ENCODE measurements around the gene ANO9.
"Not testable (repeated sequence)": the region's sequence is repeated elsewhere in the genome, so short reads cannot be mapped to it uniquely, and the experiment has no call there.

ANO9 gene

GRCh38 chr11:414318-414857 lies 27.4 kb downstream of the ANO9 start:
- no peak for DNase-seq (ENCODE audit: low spot score)

DNA sequence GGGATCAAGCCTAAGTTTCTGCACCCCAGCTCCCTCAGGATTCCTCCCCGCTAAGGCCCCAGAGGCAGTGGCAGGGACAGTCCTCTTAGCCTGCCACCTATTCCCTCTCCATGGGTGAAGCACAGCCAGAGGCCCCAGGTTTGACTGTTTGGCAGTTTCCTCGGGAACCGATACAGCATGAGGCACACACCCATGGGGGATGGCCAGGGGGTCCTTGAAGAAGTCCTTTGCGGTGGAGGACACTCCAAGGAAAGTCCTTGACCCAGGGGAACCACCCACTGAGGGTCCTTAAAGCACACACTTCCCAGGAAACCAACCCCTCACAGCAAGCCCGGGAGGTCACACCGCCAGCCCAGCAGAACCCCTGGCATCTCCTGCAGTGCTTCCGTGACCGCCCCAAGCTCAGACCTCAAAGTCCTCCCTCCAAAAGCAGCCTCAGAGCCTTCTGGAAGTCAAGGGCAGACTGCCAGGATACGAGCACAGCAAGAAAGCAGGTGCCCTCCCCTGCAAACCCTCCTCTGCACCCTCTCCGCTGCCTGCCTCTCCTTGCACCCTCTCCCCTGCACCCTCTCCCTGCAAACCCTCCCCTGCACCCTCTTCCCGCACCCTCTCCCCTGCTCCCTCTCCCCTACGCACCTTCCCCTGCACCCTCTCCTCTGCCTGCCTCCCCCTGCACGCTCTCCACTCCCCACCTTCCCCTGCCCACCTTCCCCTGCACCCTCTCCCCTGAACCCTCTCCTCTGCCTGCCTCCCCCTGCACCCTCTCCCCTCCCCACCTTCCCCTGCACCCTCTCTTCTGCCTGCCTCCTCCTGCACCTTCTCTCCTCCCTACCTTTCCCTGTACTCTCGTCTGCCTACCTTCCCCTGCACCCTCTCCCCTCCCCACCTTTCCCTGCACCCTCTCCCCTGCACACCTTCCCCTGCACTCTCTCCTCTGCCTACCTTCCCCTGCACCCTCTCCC lies 28.4 kb downstream of the ANO9 start:
- no peak for DNase-seq (ENCODE audit: low spot score)

- DNase-seq (ENCODE audit: low spot score), result no peak
These were observed 29.1 kb downstream of the ANO9 start for GRCh38 chr11:412641-413119.

GRCh38 chr11:411520-411919 lies 30.3 kb downstream of the ANO9 start:
- DNase-seq (ENCODE audit: low spot score), result not testable (repeated sequence)

GRCh38 chr11:410711-411110 lies 31.1 kb downstream of the ANO9 start:
- not testable (repeated sequence) for DNase-seq (ENCODE audit: low spot score)

DNA sequence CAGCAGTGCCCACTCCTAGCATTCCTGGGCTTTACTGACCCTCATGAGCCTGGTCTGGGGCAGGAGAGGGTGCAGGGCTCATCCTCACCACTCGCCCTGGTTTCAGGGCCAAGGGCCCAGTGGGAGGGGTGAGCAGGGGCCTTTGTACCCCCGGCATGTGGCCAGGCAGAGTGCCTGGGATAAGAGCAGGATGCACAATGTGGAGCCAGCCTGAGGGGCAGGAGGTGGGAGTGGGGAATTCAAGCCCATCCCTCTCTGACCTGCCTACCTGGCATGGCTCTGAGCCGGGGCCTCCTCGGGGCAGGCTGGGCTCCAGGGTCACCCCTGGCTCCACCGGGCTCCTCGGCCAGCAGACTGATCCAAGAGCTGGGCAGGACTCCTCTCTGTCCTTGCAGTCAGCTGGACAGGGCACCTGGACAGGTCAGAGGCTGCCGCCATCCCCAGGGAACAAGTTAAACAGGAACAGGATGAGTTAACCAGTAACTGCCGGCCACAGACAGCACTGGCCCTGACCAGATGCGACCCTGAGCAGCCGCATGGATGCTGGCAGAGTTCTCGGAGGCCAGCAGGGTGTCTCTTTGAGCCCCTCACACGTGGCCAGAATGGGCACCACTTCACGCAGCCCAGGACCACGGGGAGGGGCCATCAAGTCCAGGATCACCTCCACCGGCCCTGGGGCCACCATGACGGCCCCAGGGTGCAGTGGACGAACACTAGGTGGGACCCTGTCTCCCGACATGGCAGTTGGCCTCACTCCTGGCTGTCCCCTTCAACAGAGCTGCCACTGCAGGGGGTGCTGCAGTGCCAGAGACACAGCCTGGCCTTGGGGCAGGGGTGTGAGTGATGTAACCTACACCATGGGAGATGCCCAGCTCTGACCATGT lies 32.0 kb downstream of the ANO9 start:
- peak; percentile 60 for DNase-seq (ENCODE audit: low spot score)

DNA sequence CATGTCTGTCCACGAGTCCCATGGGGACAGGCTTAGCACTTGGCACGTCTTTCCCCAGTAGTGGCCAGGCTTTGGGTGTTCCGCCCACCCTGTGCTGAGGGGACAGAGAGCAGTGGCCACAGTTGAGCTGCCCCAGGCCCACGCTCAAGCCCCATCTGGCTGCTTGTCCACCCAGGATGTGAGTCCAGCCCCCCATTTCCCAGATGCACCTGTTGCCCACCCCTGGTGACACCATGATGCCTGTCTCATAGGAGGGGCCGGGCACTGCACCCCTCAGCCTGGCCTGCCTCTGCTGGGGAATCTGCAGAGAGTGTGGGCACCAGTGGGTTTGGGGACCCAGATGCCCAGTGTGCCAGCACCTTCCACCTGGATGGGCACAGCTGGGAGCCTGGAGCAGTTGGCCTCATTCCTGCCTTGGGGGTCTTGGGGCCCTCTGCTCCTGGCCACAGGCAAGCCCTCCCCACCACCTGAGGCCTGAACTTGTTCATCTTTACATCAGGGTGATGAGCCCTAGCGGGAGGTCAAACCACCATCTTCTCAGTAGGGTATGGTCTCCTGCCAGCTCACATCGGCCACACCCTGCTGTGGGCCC lies 32.7 kb downstream of the ANO9 start:
- no peak for DNase-seq (ENCODE audit: low spot score)

DNA sequence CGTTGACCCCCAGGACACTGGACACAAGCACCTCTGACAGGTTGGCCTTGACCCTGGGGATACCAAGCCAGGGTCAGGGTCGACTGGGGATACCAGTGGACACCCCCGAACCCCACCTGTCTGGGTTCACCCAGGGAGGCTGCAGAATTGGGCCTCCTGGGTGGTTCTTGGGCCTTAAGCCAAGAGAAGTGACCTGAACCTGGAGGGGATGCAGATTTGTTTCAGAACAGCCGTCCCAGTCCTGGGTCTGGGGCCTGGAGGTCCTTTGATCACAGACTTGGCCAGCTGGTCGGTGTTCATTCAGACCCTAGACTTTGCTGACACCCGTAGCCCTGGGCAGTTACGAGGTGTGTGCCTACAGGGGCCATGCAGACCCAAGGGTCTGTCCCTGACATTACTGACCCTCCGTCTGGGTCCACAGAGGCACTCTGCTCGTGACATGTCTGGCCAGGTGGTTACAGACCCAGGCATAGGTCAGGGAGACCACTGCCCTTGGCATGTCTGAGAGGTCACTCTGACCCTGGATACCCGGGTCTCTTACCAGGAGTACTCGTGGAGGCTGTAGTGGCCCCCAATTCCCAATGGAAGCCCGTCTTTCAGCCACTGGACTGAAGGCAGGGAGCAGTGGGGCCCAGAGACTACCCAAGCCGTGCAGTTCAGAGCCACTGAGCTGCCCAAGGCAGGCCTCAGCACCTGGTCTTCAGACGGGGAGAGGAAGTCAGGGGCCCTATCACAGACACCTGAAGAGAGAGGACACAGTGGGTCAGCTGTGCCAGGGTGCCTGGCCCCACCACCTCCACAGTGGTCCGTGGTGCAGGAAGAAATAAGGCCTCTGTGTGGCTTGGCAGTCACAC lies 33.4 kb downstream of the ANO9 start:
- DNase-seq (ENCODE audit: low spot score), result no peak

DNA sequence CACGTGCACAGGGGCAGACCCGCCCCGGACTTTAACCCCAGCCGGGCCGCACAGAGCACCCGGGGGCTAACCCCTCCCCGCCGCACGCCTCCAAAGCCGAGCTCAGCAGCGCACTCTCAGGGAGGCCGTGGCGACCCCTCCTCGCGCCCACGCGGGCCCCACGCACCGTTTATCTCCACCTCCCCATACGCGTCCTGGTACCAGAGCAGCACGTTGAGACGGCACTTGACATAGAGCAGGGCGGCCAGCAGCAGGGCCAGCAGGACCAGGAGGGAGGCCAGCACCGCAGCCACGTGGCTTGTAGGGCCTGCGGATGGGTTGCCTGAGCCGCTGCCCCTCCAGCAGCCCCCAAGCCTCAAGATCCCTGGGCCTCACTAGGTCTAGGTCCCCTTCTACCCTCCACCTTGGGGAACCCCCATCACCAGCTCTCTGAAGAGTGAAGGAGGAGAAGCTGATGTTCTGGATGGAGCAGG lies 34.1 kb downstream of the ANO9 start:
- DNase-seq (ENCODE audit: low spot score), result no peak

GRCh38 chr11:406796-407650 lies 34.8 kb downstream of the ANO9 start:
- DNase-seq (ENCODE audit: low spot score), result peak; percentile 81

- DNase-seq (ENCODE audit: low spot score), result no peak
These were observed 35.6 kb downstream of the ANO9 start for GRCh38 chr11:405954-406795.

DNA sequence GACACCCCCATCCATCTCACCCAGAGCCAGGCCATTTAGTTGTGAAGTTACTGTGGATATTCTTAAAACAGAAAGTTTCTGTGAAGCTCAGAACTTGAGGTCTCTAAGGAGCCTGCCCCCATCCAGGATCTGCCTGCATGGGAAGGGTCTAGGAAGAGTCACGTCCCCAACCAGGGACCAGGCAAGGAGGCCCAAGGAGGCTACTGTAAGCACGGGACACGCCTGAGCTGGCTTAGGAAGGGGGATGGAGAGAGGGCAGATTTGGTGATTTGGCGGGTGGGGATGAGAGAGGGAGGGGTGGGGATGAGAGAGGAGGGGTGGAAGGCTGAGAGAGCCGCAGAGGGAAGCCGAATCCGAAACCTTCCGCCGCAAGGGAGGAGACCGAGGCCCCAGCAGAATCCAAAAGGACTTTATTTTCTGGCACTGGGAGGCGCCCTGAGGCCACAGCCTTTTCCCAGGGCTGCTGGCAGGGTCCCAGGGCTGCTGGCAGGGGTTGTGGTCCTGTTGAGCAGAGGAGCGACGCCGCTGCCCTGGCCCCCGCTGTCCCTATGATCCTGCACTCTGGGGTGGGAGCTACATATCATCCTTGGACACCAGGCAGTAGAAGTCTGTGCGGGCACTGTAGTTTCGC lies 36.4 kb downstream of the ANO9 start:
- DNase-seq (ENCODE audit: low spot score), result no peak

DNA sequence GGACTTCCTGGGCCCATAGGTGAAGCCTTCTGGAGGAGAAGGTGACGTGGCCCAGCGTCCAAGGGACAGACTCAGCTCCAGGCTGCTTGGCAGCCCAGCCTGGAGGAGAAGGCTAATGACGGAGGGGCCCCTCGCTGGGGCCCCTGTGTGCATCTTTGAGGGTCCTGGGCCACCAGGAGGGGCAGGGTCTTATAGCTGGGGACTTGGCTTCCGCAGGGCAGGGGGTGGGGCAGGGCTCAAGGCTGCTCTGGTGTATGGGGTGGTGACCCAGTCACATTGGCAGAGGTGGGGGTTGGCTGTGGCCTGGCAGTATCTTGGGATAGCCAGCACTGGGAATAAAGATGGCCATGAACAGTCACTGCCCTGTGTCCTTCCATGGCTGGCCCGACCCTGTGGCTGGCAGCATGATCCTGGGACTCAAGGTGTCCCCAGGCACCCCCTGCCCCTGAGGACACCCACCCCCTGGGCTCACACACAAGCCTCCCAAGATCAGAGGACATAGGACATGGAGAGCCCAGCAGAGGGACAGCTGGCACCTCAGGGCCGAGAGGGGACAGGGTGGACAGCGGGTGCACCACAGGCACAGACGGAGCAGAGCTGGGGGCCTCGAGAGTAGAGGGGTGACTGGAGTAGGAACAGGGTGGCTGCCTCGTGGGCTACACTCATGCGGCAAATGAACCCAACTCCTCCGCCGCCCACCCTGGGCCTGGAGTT lies 37.1 kb downstream of the ANO9 start:
- no peak for DNase-seq (ENCODE audit: low spot score)

DNA sequence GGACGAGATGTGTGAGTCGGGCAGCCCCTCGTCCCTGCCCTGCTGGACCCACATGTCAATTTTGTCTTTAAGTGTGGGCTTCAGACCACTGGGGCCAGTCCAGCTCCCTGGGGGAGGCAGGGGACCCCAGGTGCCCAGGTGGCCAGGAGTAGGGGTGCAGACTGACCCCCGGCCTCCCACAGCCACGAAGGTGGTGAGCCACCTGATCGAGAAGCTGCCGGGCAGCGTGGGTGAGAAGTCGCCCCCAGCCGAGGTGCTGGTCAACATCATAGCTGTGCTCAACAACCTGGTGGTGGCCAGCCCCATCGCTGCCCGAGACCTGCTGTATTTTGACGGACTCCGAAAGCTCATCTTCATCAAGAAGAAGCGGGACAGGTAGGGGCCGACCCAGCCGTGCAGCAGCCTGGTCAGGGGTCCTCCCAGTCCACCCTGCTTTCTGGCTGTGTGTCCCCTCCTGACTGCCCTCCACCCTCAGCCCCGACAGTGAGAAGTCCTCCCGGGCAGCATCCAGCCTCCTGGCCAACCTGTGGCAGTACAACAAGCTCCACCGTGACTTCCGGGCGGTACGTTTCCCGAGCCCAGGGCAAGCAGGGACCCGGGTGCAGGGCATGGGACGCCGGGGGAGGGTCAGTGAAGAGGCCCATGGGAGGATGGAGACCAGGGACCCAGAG lies 37.9 kb downstream of the ANO9 start:
- DNase-seq (ENCODE audit: low spot score), result no peak

DNA sequence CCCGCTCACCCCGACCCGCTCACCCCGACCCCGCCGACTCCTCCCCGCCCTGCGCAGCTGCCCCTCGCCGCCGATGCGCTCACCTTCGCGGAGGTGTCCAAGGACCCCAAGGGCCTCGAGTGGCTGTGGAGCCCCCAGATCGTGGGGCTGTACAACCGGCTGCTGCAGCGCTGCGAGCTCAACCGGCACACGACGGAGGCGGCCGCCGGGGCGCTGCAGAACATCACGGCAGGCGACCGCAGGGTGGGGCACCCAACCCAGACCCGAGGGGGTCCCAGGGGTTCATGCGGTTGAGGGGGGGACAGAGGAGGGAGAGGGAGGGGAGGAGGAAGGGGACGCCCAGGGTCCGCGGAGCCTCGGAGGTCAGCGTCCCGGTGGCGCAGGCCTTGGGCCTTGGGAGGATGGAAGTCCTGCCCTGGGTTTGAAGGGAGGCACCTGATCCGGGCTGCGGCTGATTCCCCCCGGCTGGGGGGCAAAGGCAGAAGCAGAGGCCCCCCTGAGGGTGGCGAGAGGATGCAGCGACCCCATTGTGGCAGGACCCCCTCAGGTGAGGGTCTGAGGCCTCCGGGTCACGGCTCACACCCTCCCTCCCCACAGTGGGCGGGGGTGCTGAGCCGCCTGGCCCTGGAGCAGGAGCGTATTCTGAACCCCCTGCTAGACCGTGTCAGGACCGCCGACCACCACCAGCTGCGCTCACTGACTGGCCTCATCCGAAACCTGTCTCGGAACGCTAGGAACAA lies 38.6 kb downstream of the ANO9 start:
- DNase-seq (ENCODE audit: low spot score), result no peak

DNA sequence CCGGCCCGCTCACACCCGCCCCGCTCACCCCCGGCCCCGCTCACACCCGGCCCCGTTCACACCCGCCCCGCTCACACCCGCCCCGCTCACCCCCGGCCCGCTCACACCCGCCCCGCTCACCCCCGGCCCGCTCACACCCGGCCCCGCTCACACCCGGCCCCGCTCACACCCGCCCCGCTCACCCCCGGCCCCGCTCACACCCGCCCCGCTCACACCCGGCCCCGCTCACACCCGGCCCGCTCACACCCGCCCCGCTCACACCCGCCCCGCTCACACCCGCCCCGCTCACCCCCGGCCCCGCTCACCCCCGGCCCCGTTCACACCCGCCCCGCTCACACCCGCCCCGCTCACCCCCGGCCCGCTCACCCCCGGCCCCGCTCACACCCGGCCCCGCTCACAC lies 40.6 kb downstream of the ANO9 start:
- not testable (repeated sequence) for DNase-seq (ENCODE audit: low spot score)
